Gastrocnemius medialis (tissue), 4 donors: ENCODE data around the gene CRYGN.

Source experiments
- POLR2A ChIP-seq, 2 donors: fragments of 450-650 bp; IDR thresholded peaks; one replicate each; pipeline ENCODE4 v1.6.1; 2017; ENCODE audit warnings: antibody characterized with exemption in 2 of 2, mild to moderate bottlenecking in 2 of 2, moderate library complexity in 2 of 2
- TF ChIP-seq, protein P1 (sequence below), 5 experiments: fragments of 450-650 bp in 3 of 5; fragments of 200-600 bp in 2 of 5; sonication (generic) in 2 of 5; IDR thresholded peaks in 4 of 5; conservative IDR thresholded peaks in 1 of 5; 1 replicate in 4 of 5; 2 replicates in 1 of 5; pipeline ENCODE4 v1.5.1; 2016 to 2019; ENCODE audit warnings: antibody characterized with exemption in 5 of 5, mild to moderate bottlenecking in 3 of 5, moderate library complexity in 3 of 5

DNA sequence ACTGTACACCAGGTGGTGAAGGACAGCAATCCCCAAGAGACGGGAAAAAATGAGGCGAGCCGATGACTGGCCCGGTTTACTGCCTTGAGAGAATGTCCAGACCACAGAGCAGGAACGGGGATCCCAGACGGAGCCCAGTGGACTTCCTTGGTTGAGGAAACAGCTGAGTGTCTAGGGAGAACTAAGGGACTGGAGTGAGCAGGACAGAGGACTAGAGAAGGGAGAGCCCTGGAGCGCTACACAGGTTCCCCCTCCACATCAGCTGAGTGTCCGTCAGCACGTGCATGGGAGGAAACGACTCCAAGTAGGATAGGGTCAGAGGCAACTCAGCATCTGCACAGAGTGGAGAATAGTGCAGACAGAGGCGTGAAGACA lies 23.0 kb downstream of the CRYGN start:
- TF ChIP-seq, protein P1, sequence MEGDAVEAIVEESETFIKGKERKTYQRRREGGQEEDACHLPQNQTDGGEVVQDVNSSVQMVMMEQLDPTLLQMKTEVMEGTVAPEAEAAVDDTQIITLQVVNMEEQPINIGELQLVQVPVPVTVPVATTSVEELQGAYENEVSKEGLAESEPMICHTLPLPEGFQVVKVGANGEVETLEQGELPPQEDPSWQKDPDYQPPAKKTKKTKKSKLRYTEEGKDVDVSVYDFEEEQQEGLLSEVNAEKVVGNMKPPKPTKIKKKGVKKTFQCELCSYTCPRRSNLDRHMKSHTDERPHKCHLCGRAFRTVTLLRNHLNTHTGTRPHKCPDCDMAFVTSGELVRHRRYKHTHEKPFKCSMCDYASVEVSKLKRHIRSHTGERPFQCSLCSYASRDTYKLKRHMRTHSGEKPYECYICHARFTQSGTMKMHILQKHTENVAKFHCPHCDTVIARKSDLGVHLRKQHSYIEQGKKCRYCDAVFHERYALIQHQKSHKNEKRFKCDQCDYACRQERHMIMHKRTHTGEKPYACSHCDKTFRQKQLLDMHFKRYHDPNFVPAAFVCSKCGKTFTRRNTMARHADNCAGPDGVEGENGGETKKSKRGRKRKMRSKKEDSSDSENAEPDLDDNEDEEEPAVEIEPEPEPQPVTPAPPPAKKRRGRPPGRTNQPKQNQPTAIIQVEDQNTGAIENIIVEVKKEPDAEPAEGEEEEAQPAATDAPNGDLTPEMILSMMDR (IDR thresholded peaks at IDR 0.05 in 4 of 5, conservative IDR thresholded peaks at IDR 0.05 in 1 of 5), result no peak
- no peak for TF ChIP-seq POLR2A (IDR thresholded peaks at IDR 0.05)
